SK-N-SH treated with all-trans-retinoic acid at 6 μM for 48 hours (cell line): Measurements from ENCODE around the gene OPTN.

Experiments used
- PPARA ChIP-seq: fragments of 250-450 bp; sonication (Bioruptor Pico); IDR thresholded peaks from 2 replicates; pipeline ENCODE4 v1.5.0; 2020; ENCODE audit warnings: mild to moderate bottlenecking, borderline replicate concordance
- ZFP30 ChIP-seq: fragments of 450-650 bp; formaldehyde crosslinking; IDR thresholded peaks from 2 replicates; pipeline ENCODE4 v1.5.0; 2022; ENCODE audit warnings: mild to moderate bottlenecking, moderate library complexity
- TF ChIP-seq, protein P1 (sequence below): fragments of 250-450 bp; sonication (Bioruptor Pico); IDR thresholded peaks from 2 replicates; pipeline ENCODE4 v1.5.1; 2020; ENCODE audit warnings: low read depth, mild to moderate bottlenecking, moderate library complexity

DNA sequence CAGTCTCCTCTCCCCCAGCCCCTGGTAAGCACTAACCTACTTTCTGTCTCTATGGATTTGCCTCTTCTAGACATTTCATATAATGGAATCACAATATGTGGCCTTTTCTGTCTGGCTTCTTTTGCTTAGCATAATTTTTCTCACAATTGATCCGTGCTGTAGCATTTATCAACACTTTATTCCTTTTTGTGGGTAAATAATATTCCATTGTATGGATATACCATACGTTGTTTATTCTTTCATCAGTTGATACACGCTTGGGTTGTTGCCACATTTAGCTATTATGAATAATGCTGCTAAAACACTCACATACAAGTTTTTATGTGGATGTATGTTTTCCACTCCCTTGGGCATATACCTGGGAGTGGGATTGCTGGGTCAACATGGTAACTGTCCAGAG, 87.2 kb downstream of the OPTN start:
- TF ChIP-seq ZFP30 (CRISPR knock-in tag) (no peak), PPARA (CRISPR knock-in tag) (no peak)
- TF ChIP-seq, protein P1, sequence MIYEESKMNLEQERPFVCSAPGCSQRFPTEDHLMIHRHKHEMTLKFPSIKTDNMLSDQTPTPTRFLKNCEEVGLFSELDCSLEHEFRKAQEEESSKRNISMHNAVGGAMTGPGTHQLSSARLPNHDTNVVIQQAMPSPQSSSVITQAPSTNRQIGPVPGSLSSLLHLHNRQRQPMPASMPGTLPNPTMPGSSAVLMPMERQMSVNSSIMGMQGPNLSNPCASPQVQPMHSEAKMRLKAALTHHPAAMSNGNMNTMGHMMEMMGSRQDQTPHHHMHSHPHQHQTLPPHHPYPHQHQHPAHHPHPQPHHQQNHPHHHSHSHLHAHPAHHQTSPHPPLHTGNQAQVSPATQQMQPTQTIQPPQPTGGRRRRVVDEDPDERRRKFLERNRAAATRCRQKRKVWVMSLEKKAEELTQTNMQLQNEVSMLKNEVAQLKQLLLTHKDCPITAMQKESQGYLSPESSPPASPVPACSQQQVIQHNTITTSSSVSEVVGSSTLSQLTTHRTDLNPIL (CRISPR knock-in tag) = no peak
